ENCODE data around the gene TBK1.

Gene TBK1

GRCh38 chr12:64412459-64412858, 39.5 kb upstream of the TBK1 start:
- no peak for TF ChIP-seq CTCF (IDR thresholded peaks at IDR 0.05; ENCODE audit: borderline replicate concordance, insufficient read depth, low read depth, low read length)
- no peak overlapping the region for H3K4me3 ChIP-seq (ENCODE audit: low read depth, low read length)

- TF ChIP-seq CTCF (IDR thresholded peaks at IDR 0.05; ENCODE audit: borderline replicate concordance, insufficient read depth, low read depth, low read length), result no peak
- H3K4me3 ChIP-seq (ENCODE audit: low read depth, low read length), result no peak overlapping the region
Measured at GRCh38 chr12:64413884-64414283, 38.0 kb upstream of the TBK1 start.

- no peak for TF ChIP-seq CTCF (IDR thresholded peaks at IDR 0.05; ENCODE audit: borderline replicate concordance, insufficient read depth, low read depth, low read length)
Measured at GRCh38 chr12:64418209-64418608, 33.7 kb upstream of the TBK1 start.

GRCh38 chr12:64419696-64420095, 32.2 kb upstream of the TBK1 start:
- H3K4me3 ChIP-seq (ENCODE audit: low read depth, low read length), result no peak overlapping the region
- no peak for TF ChIP-seq CTCF (IDR thresholded peaks at IDR 0.05; ENCODE audit: borderline replicate concordance, insufficient read depth, low read depth, low read length)

More at GRCh38 chr12:64418209-64418608, 33.7 kb upstream of the TBK1 start:
- H3K4me3 ChIP-seq (ENCODE audit: low read depth, low read length), result no peak overlapping the region

- no peak for TF ChIP-seq CTCF (IDR thresholded peaks at IDR 0.05; ENCODE audit: borderline replicate concordance, insufficient read depth, low read depth, low read length)
- H3K4me3 ChIP-seq (ENCODE audit: low read depth, low read length), result no peak overlapping the region
Measured at GRCh38 chr12:64427988-64428387, 23.9 kb upstream of the TBK1 start.

- H3K4me3 ChIP-seq (ENCODE audit: low read depth, low read length), result no peak overlapping the region
- TF ChIP-seq CTCF (IDR thresholded peaks at IDR 0.05; ENCODE audit: borderline replicate concordance, insufficient read depth, low read depth, low read length), result no peak
Measured at GRCh38 chr12:64428956-64429355, 23.0 kb upstream of the TBK1 start.

GRCh38 chr12:64430886-64431285, 21.0 kb upstream of the TBK1 start:
- TF ChIP-seq CTCF (IDR thresholded peaks at IDR 0.05; ENCODE audit: borderline replicate concordance, insufficient read depth, low read depth, low read length), result no peak
- H3K4me3 ChIP-seq (ENCODE audit: low read depth, low read length), result no peak overlapping the region
